GM20000 (cell line): Measurements from ENCODE around the gene SFXN1.

Experiments used
- DNase-seq: peaks from one replicate; pipeline ENCODE4 v3.0.0; 2012; ENCODE audit warnings: low spot score
- CTCF ChIP-seq: IDR thresholded peaks from 2 replicates; pipeline ENCODE4 v1.5.1; 2012; ENCODE audit warnings: mild to moderate bottlenecking, control low read depth; ENCODE audit errors: extremely low read depth, missing control alignments

SFXN1 gene

GRCh38 chr5:175520321-175520720 lies 42.0 kb downstream of the SFXN1 start:
- TF ChIP-seq CTCF: no peak
- no peak for DNase-seq

- DNase-seq: no peak
- no peak for TF ChIP-seq CTCF
Measured at GRCh38 chr5:175520873-175521272, 42.5 kb downstream of the SFXN1 start.

GRCh38 chr5:175521313-175521833 lies 43.0 kb downstream of the SFXN1 start:
- no peak for DNase-seq
- no peak for TF ChIP-seq CTCF

GRCh38 chr5:175523292-175523691 lies 44.9 kb downstream of the SFXN1 start:
- no peak for DNase-seq
- no peak for TF ChIP-seq CTCF

GRCh38 chr5:175524211-175524610 lies 45.9 kb downstream of the SFXN1 start:
- no peak for TF ChIP-seq CTCF
- no peak for DNase-seq

GRCh38 chr5:175526691-175527090 lies 48.3 kb downstream of the SFXN1 start:
- no peak for DNase-seq

GRCh38 chr5:175531361-175531760 lies 53.0 kb downstream of the SFXN1 start:
- no peak for DNase-seq
- TF ChIP-seq CTCF: no peak

More at GRCh38 chr5:175526691-175527090, 48.3 kb downstream of the SFXN1 start:
- no peak for TF ChIP-seq CTCF
